ENCODE results near the gene SMG9. TPM values are rescaled to one million over a fixed set of nuclear protein-coding genes. Genes with fewer than 3 reads are reported as not detected.

Gene SMG9
- total and polyA plus RNA-seq, 2 of the 13 experiments (the other 11 are each of a cell fraction or from before 2014, with no cell fraction given) = 16.1 to 18.7 TPM

GRCh38 chr19:43779147-43779819 is 24.5 kb upstream of the SMG9 start (continued):
- TF ChIP-seq REST (IDR thresholded peaks at IDR 0.05; ENCODE audit: borderline replicate concordance in 1 of 2, low read depth in 1 of 2, low read length in 2 of 2) = no peak
- TF ChIP-seq ZNF275 (CRISPR knock-in tag; IDR thresholded peaks at IDR 0.05; ENCODE audit: borderline replicate concordance) = no peak
- no peak for TF ChIP-seq ZNF562 (CRISPR knock-in tag; IDR thresholded peaks at IDR 0.05; ENCODE audit: borderline replicate concordance)
- no peak for TF ChIP-seq ZNF7 (CRISPR knock-in tag; IDR thresholded peaks at IDR 0.05)

GRCh38 chr19:43778651-43779050 is 23.9 kb upstream of the SMG9 start:
- Histone ChIP-seq H3K4me3 (replicated peaks in 1 of 3; ENCODE audit: insufficient read depth in 1 of 3, low read depth in 2 of 3, low read length in 3 of 3) (no peak overlapping the region), H3K36me3 (replicated peaks in 1 of 2; ENCODE audit: control insufficient read depth in 1 of 2, insufficient read depth in 2 of 2, low read length in 2 of 2) (no peaks in the 10 kb centered on the region), H3K79me2 (ENCODE audit: insufficient read depth, low read length) (no peaks in the 10 kb centered on the region), H2AFZ (ENCODE audit: low read length) (no peak overlapping the region), H3K9ac (ENCODE audit: insufficient read depth, low read depth, low read length) (no peak overlapping the region), H3K4me2 (ENCODE audit: low read depth, low read length) (no peak overlapping the region), H3K9me3 (ENCODE audit: low read length) (no peaks in the 10 kb centered on the region), H3K4me1 (ENCODE audit: insufficient read depth, low read length) (peaks cover 45% of the 10 kb centered on the region), H3K27me3 (ENCODE audit: control insufficient read depth in 1 of 2, insufficient read depth in 2 of 2, low read length in 2 of 2) (peaks cover 1 to 8% of the 10 kb centered on the region in 2 experiments; a peak in 3 of 5 replicates), H3K27ac (ENCODE audit: extremely low read length, insufficient read depth, low read length) (no peak overlapping the region), H4K20me1 (ENCODE audit: insufficient read depth, low read length) (no peaks in the 10 kb centered on the region)
- intact Hi-C loops (cut with micrococcal nuclease; ENCODE audit: unreplicated experiment) = no loop called here
- FAIRE-seq (no peak), DNase-seq (ENCODE audit: low spot score) (no peak), ATAC-seq (no peak)
- POLR2A ChIA-PET = no interaction called here
- TF ChIP-seq SMYD3 (CRISPR knock-in tag; IDR thresholded peaks at IDR 0.05) (no peak), RXRA (CRISPR knock-in tag; IDR thresholded peaks at IDR 0.05) (no peak), ZNF550 (CRISPR knock-in tag; IDR thresholded peaks at IDR 0.05; ENCODE audit: borderline replicate concordance) (no peak), TCF12 (IDR thresholded peaks at IDR 0.05) (no peak), TCF12 (CRISPR knock-in tag; IDR thresholded peaks at IDR 0.05) (no peak), TEF (CRISPR knock-in tag; IDR thresholded peaks at IDR 0.05) (no peak), ZNF33A (CRISPR knock-in tag; IDR thresholded peaks at IDR 0.05; ENCODE audit: borderline replicate concordance) (no peak), ZKSCAN5 (CRISPR knock-in tag; IDR thresholded peaks at IDR 0.05) (no peak), ZNF670 (CRISPR knock-in tag; IDR thresholded peaks at IDR 0.05; ENCODE audit: borderline replicate concordance) (no peak)
- in situ Hi-C loops (cut with HindIII; ENCODE audit: extremely low pct_ligation_motif_present, low pct_unique_long_range_greater_than_20kb) = no loop called here
- no TSS peak for BruUV-seq (replicated peaks)
- WGBS (ENCODE audit: low lambda C conversion rate) = 94% methylated on average over 1 of the region's 1 CpG
- CTCF ChIA-PET (ENCODE audit: low intra/inter-chr PET ratio, low total read pairs) = no interaction called here

Data from HepG2 (cell line).